SU-DHL-6 (cell line): ENCODE data around the gene RBX1.

Experiments
- EZH2phosphoT487 ChIP-seq: fragments of 200-600 bp; sonication (generic), shearing (Covaris generic); conservative IDR thresholded peaks from 2 replicates; pipeline ENCODE4 v1.6.1; 2018; ENCODE audit warnings: mild to moderate bottlenecking, antibody characterized with exemption, low read length, moderate library complexity, mixed read lengths
- TF ChIP-seq, protein P1 (sequence below): fragments of 200-600 bp; sonication (generic); IDR thresholded peaks from one replicate; pipeline ENCODE4 v1.5.1; 2017; ENCODE audit warnings: antibody characterized with exemption, mild to moderate bottlenecking, low read length, moderate library complexity; ENCODE audit not compliant: insufficient read depth, poor library complexity, severe bottlenecking

- TF ChIP-seq EZH2phosphoT487, result no peak
- TF ChIP-seq, protein P1, sequence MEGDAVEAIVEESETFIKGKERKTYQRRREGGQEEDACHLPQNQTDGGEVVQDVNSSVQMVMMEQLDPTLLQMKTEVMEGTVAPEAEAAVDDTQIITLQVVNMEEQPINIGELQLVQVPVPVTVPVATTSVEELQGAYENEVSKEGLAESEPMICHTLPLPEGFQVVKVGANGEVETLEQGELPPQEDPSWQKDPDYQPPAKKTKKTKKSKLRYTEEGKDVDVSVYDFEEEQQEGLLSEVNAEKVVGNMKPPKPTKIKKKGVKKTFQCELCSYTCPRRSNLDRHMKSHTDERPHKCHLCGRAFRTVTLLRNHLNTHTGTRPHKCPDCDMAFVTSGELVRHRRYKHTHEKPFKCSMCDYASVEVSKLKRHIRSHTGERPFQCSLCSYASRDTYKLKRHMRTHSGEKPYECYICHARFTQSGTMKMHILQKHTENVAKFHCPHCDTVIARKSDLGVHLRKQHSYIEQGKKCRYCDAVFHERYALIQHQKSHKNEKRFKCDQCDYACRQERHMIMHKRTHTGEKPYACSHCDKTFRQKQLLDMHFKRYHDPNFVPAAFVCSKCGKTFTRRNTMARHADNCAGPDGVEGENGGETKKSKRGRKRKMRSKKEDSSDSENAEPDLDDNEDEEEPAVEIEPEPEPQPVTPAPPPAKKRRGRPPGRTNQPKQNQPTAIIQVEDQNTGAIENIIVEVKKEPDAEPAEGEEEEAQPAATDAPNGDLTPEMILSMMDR, result no peak
These were observed 6.4 kb downstream of the RBX1 start for GRCh38 chr22:40957601-40958000.
